HepG2 (cell line): ENCODE data around the gene GPER1. TPM values are rescaled to one million over a fixed set of nuclear protein-coding genes. Genes with fewer than 3 reads are reported as not detected.

Experiments used
- ARHGAP35 ChIP-seq: sonication (generic); formaldehyde crosslinking; IDR thresholded peaks from 2 replicates; pipeline ENCODE4 v1.9.0; 2022; ENCODE audit warnings: mild to moderate bottlenecking, inconsistent platforms, moderate library complexity, missing genetic modification reagents, borderline replicate concordance
- ARID5B ChIP-seq: IDR thresholded peaks from 2 replicates; pipeline ENCODE4 v1.4.0; 2020; ENCODE audit warnings: mild to moderate bottlenecking, missing genetic modification reagents
- CHD4 ChIP-seq: fragments of 200-600 bp; sonication (generic); IDR thresholded peaks from 2 replicates; pipeline ENCODE4 v1.7.0; 2017; ENCODE audit warnings: mild to moderate bottlenecking, low read length, borderline replicate concordance
- HNF1B ChIP-seq: sonication (generic); formaldehyde crosslinking; IDR thresholded peaks from 2 replicates; pipeline ENCODE4 v1.5.1; 2020; ENCODE audit warnings: mild to moderate bottlenecking, moderate library complexity, missing genetic modification reagents
- NCOA2 ChIP-seq: sonication (generic); formaldehyde crosslinking; IDR thresholded peaks from 2 replicates; pipeline ENCODE4 v1.8.0; 2022; ENCODE audit warnings: inconsistent platforms
- TGIF2 ChIP-seq: IDR thresholded peaks from 2 replicates; pipeline ENCODE4 v1.6.1; 2016; ENCODE audit warnings: control low read depth, missing compliant biosample characterization
- THAP11 ChIP-seq: IDR thresholded peaks from 2 replicates; pipeline ENCODE4 v1.6.1; 2016; ENCODE audit warnings: missing biosample characterization, missing genetic modification reagents
- ZFY ChIP-seq: sonication (generic); formaldehyde crosslinking; IDR thresholded peaks from 2 replicates; pipeline ENCODE4 v1.4.0; 2020; ENCODE audit warnings: missing genetic modification reagents
- ZNF253 ChIP-seq: sonication (generic); formaldehyde crosslinking; IDR thresholded peaks from 2 replicates; pipeline ENCODE4 v1.8.0; 2022; ENCODE audit warnings: mild to moderate bottlenecking, missing genetic modification reagents, borderline replicate concordance
- ZNF292 ChIP-seq: sonication (generic); formaldehyde crosslinking; IDR thresholded peaks from 2 replicates; pipeline ENCODE4 v1.8.1; 2022; ENCODE audit warnings: mild to moderate bottlenecking, low read depth, missing genetic modification reagents, borderline replicate concordance
- ZNF446 ChIP-seq: sonication (generic); formaldehyde crosslinking; IDR thresholded peaks from 2 replicates; pipeline ENCODE4 v1.5.0; 2020; ENCODE audit warnings: mild to moderate bottlenecking, missing genetic modification reagents
- ZNF550 ChIP-seq: sonication (generic); formaldehyde crosslinking; IDR thresholded peaks from 2 replicates; pipeline ENCODE4 v1.4.0; 2020; ENCODE audit warnings: mild to moderate bottlenecking, missing genetic modification reagents, borderline replicate concordance
- ZNF720 ChIP-seq: sonication (generic); formaldehyde crosslinking; IDR thresholded peaks from 2 replicates; pipeline ENCODE4 v1.4.0; 2020; ENCODE audit warnings: missing genetic modification reagents
- ZSCAN9 ChIP-seq: IDR thresholded peaks from 2 replicates; pipeline ENCODE4 v1.6.1; 2016; ENCODE audit warnings: borderline replicate concordance
- polyA plus RNA-seq, 8 experiments: library from polyadenylated mRNA; depleted of rRNA in 3 of 8; stranded (reverse) in 7 of 8; unstranded in 1 of 8; fragments of >200 nt; fragmentation: Illumina TruSeq in 4 of 8; extraction: Trizol in 4 of 8; gene quantifications; 2 replicates each; pipeline versions ENCODE4 v1.2.1 to v1.2.3, GENCODE V29; 2011 to 2016; ENCODE audit warnings: low read depth in 4 of 8, missing spikeins in 1 of 8, mixed read lengths in 1 of 8; ENCODE audit not compliant: insufficient read depth in 1 of 8
- total RNA-seq, 5 experiments: library from RNA; depleted of rRNA; stranded (reverse); fragments of >200 nt; fragmentation: Illumina TruSeq; extraction: Trizol; gene quantifications; 2 replicates each; pipeline ENCODE4 v1.2.3, GENCODE V29; 2016; ENCODE audit warnings: low read depth in 1 of 5
- TF ChIP-seq, protein P1 (sequence below): IDR thresholded peaks from 2 replicates; pipeline ENCODE4 v1.6.1; 2016; ENCODE audit warnings: missing genetic modification reagents, missing compliant biosample characterization
- TF ChIP-seq, protein P2 (sequence below): sonication (generic); formaldehyde crosslinking; IDR thresholded peaks from 2 replicates; pipeline ENCODE4 v1.4.0; 2020; ENCODE audit warnings: mild to moderate bottlenecking, missing genetic modification reagents
- TF ChIP-seq, protein P3 (sequence below): IDR thresholded peaks from 2 replicates; pipeline ENCODE4 v1.6.1; 2018; ENCODE audit warnings: missing genetic modification reagents, mild to moderate bottlenecking, missing compliant biosample characterization
- TF ChIP-seq, protein P4 (sequence below): IDR thresholded peaks from 2 replicates; pipeline ENCODE4 v1.6.1; 2016

The GPER1 gene
- total and polyA plus RNA-seq, 2 of the 13 experiments (the other 11 are each of a cell fraction or from before 2014, with no cell fraction given), result 12.7 to 19.7 TPM

GRCh38 chr7:1087952-1088920, at the start of gene GPER1 (continued):
- TF ChIP-seq HNF1B, result no peak
- TF ChIP-seq TGIF2 (CRISPR knock-in tag), result peak; percentile 19; the same call in 1 of the 2 replicates
- TF ChIP-seq ZNF253 (CRISPR knock-in tag), result no peak
- peak; percentile 56; the same call in 1 of the 2 replicates for TF ChIP-seq ZFY (CRISPR knock-in tag)
- TF ChIP-seq ARHGAP35 (CRISPR knock-in tag), result peak; percentile 60; the same call in 1 of the 2 replicates
- TF ChIP-seq, protein P1, sequence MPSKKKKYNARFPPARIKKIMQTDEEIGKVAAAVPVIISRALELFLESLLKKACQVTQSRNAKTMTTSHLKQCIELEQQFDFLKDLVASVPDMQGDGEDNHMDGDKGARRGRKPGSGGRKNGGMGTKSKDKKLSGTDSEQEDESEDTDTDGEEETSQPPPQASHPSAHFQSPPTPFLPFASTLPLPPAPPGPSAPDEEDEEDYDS (CRISPR knock-in tag), result peak; percentile 90
- no peak for TF ChIP-seq NCOA2 (CRISPR knock-in tag)
- TF ChIP-seq ZNF446 (CRISPR knock-in tag), result 0 out of 2 replicates have a peak, but pooled peaks have one; percentile 63
- no peak for TF ChIP-seq CHD4
- TF ChIP-seq ZNF550 (CRISPR knock-in tag), result 0 out of 2 replicates have a peak, but pooled peaks have one; percentile 37
- TF ChIP-seq, protein P2, sequence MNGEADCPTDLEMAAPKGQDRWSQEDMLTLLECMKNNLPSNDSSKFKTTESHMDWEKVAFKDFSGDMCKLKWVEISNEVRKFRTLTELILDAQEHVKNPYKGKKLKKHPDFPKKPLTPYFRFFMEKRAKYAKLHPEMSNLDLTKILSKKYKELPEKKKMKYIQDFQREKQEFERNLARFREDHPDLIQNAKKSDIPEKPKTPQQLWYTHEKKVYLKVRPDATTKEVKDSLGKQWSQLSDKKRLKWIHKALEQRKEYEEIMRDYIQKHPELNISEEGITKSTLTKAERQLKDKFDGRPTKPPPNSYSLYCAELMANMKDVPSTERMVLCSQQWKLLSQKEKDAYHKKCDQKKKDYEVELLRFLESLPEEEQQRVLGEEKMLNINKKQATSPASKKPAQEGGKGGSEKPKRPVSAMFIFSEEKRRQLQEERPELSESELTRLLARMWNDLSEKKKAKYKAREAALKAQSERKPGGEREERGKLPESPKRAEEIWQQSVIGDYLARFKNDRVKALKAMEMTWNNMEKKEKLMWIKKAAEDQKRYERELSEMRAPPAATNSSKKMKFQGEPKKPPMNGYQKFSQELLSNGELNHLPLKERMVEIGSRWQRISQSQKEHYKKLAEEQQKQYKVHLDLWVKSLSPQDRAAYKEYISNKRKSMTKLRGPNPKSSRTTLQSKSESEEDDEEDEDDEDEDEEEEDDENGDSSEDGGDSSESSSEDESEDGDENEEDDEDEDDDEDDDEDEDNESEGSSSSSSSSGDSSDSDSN (CRISPR knock-in tag), result peak; percentile 56; the same call in 1 of the 2 replicates
- peak; percentile 7; the same call in 1 of the 2 replicates for TF ChIP-seq ARID5B (CRISPR knock-in tag)
- TF ChIP-seq ZNF720 (CRISPR knock-in tag), result no peak
- TF ChIP-seq, protein P3, sequence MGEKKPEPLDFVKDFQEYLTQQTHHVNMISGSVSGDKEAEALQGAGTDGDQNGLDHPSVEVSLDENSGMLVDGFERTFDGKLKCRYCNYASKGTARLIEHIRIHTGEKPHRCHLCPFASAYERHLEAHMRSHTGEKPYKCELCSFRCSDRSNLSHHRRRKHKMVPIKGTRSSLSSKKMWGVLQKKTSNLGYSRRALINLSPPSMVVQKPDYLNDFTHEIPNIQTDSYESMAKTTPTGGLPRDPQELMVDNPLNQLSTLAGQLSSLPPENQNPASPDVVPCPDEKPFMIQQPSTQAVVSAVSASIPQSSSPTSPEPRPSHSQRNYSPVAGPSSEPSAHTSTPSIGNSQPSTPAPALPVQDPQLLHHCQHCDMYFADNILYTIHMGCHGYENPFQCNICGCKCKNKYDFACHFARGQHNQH, result no peak
- TF ChIP-seq ZSCAN9 (CRISPR knock-in tag), result no peak
- TF ChIP-seq ZNF292, result no peak
- TF ChIP-seq, protein P4, sequence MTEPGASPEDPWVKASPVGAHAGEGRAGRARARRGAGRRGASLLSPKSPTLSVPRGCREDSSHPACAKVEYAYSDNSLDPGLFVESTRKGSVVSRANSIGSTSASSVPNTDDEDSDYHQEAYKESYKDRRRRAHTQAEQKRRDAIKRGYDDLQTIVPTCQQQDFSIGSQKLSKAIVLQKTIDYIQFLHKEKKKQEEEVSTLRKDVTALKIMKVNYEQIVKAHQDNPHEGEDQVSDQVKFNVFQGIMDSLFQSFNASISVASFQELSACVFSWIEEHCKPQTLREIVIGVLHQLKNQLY (CRISPR knock-in tag), result no peak
- TF ChIP-seq THAP11 (CRISPR knock-in tag), result no peak
